ENCODE measurements around the gene GPS2.

The GPS2 gene

GRCh38 chr17:7292194-7292593 is 23.0 kb downstream of the GPS2 start:
- DNase-seq = no peak

- DNase-seq = no peak
These were observed 24.5 kb downstream of the GPS2 start for GRCh38 chr17:7290685-7291084.

GRCh38 chr17:7290166-7290565 is 25.0 kb downstream of the GPS2 start:
- no peak for DNase-seq

GRCh38 chr17:7289256-7290032 is 25.7 kb downstream of the GPS2 start:
- DNase-seq = no peak

GRCh38 chr17:7285679-7286078 is 29.5 kb downstream of the GPS2 start:
- DNase-seq = no peak

- no peak for DNase-seq
These were observed 30.2 kb downstream of the GPS2 start for GRCh38 chr17:7284911-7285310.

- DNase-seq = no peak
These were observed 31.5 kb downstream of the GPS2 start for GRCh38 chr17:7283471-7284216.

- DNase-seq = peak; percentile 11
These were observed 32.3 kb downstream of the GPS2 start for GRCh38 chr17:7282752-7283321.

- no peak for DNase-seq
These were observed 33.0 kb downstream of the GPS2 start for GRCh38 chr17:7281953-7282751.

GRCh38 chr17:7281074-7281952 is 33.8 kb downstream of the GPS2 start, which contains the start of gene SLC2A4:
Gene SLC2A4, plus strand, starts transcription at chr17:7281718. Its CDS starts 217 bp downstream, at chr17:7281935.
- DNase-seq = peak; percentile 78

GRCh38 chr17:7280519-7281073 is 34.6 kb downstream of the GPS2 start:
- DNase-seq = peak; percentile 77

GRCh38 chr17:7279448-7279847 is 35.7 kb downstream of the GPS2 start:
- no peak for DNase-seq

- no peak for DNase-seq
These were observed 48.4 kb downstream of the GPS2 start for GRCh38 chr17:7266784-7267183.

- DNase-seq = no peak
These were observed 51.4 kb downstream of the GPS2 start for GRCh38 chr17:7263801-7264078.

GRCh38 chr17:7262935-7263800 is 52.0 kb downstream of the GPS2 start:
- DNase-seq = peak; percentile 55
